Measurements from ENCODE around the gene CLPSL1.

- TF ChIP-seq EZH2phosphoT487 (IDR thresholded peaks at IDR 0.05; ENCODE audit: low read length) (no peak), CTCF (IDR thresholded peaks at IDR 0.05; ENCODE audit: low read length) (no peak)
Measured at GRCh38 chr6:35801148-35801547, 20.3 kb downstream of the CLPSL1 start.
